ENCODE measurements around the gene COA1. TPM values are rescaled to one million over a fixed set of nuclear protein-coding genes. Genes with fewer than 3 reads are reported as not detected.

COA1 gene
- polyA plus RNA-seq, 1 donor from 2014 or later: 157 TPM

- H3K9me2 ChIP-seq (ENCODE audit: insufficient read depth, low read length): no peaks in the 10 kb centered on the region
- H3K4me3 ChIP-seq (ENCODE audit: low read length): no peak overlapping the region
- no peak for TF ChIP-seq MXI1 (conservative IDR thresholded peaks at IDR 0.05; ENCODE audit: poor library complexity, severe bottlenecking)
- no peak for TF ChIP-seq RAD21 (conservative IDR thresholded peaks at IDR 0.05)
- TF ChIP-seq SMC3 (conservative IDR thresholded peaks at IDR 0.05; ENCODE audit: poor library complexity): no peak
- TF ChIP-seq TAF1 (IDR thresholded peaks at IDR 0.05; ENCODE audit: low read depth): no peak
- no peak overlapping the region for H3K27ac ChIP-seq (ENCODE audit: low read length)
- H2AFZ ChIP-seq (ENCODE audit: low read depth, low read length): no peak overlapping the region
- no peak overlapping the region for H3K9ac ChIP-seq (ENCODE audit: low read length)
- H3K79me2 ChIP-seq (replicated peaks; ENCODE audit: insufficient read depth, low read length): no peaks in the 10 kb centered on the region
- no peaks in the 10 kb centered on the region for H3F3A ChIP-seq (ENCODE audit: insufficient read depth, low read length, poor library complexity, severe bottlenecking)
- no peaks in the 10 kb centered on the region for H3K9me3 ChIP-seq (ENCODE audit: low read length)
- H3K27me3 ChIP-seq (ENCODE audit: insufficient read depth, low read depth, low read length): no peaks in the 10 kb centered on the region
- no peaks in the 10 kb centered on the region for H4K20me1 ChIP-seq (ENCODE audit: insufficient read depth)
- H3K4me2 ChIP-seq (ENCODE audit: low read length): no peak overlapping the region
- H3K36me3 ChIP-seq (ENCODE audit: insufficient read depth, low read length): no peaks in the 10 kb centered on the region
Measured at GRCh38 chr7:43768887-43769272, 39.6 kb upstream of the COA1 start.

GRCh38 chr7:43768201-43768886 lies 39.0 kb upstream of the COA1 start:
- Histone ChIP-seq H2AFZ (ENCODE audit: low read depth, low read length) (no peak overlapping the region), H3K4me2 (ENCODE audit: low read length) (no peak overlapping the region), H3K9me2 (ENCODE audit: insufficient read depth, low read length) (no peaks in the 10 kb centered on the region), H3K9me3 (ENCODE audit: low read length) (no peaks in the 10 kb centered on the region), H3K36me3 (ENCODE audit: insufficient read depth, low read length) (no peaks in the 10 kb centered on the region), H3K27me3 (ENCODE audit: insufficient read depth, low read depth, low read length) (no peaks in the 10 kb centered on the region), H3K27ac (ENCODE audit: low read length) (no peak overlapping the region), H3F3A (ENCODE audit: insufficient read depth, low read length, poor library complexity, severe bottlenecking) (no peaks in the 10 kb centered on the region), H3K9ac (ENCODE audit: low read length) (no peak overlapping the region), H4K20me1 (ENCODE audit: insufficient read depth) (no peaks in the 10 kb centered on the region), H3K4me3 (ENCODE audit: low read length) (no peak overlapping the region), H3K79me2 (replicated peaks; ENCODE audit: insufficient read depth, low read length) (no peaks in the 10 kb centered on the region)
- TF ChIP-seq POLR2AphosphoS5 (IDR thresholded peaks at IDR 0.05) (no peak), CTCF (IDR thresholded peaks at IDR 0.05; ENCODE audit: poor library complexity, severe bottlenecking) (no peak), SMC3 (conservative IDR thresholded peaks at IDR 0.05; ENCODE audit: poor library complexity) (no peak), EP300 (conservative IDR thresholded peaks at IDR 0.05; ENCODE audit: poor library complexity, severe bottlenecking) (no peak), REST (IDR thresholded peaks at IDR 0.05; ENCODE audit: borderline replicate concordance) (no peak), MXI1 (conservative IDR thresholded peaks at IDR 0.05; ENCODE audit: poor library complexity, severe bottlenecking) (no peak), EZH2 (IDR thresholded peaks at IDR 0.05; ENCODE audit: borderline replicate concordance, insufficient read depth, low read length, poor library complexity, severe bottlenecking) (no peak), RAD21 (conservative IDR thresholded peaks at IDR 0.05) (no peak), TAF1 (IDR thresholded peaks at IDR 0.05; ENCODE audit: low read depth) (no peak)

Measured in neural cell (in vitro differentiated cells).